SK-N-SH treated with all-trans-retinoic acid at 6 μM for 48 hours (cell line): ENCODE data around the gene NAT16.
A peak's percentile ranks its signal among the peaks of the same experiment; 100 is the strongest.

Source experiments
- ARNTL ChIP-seq: fragments of 450-650 bp; formaldehyde crosslinking; IDR thresholded peaks from 2 replicates; pipeline ENCODE4 v1.5.0; 2020; ENCODE audit warnings: low read depth, mild to moderate bottlenecking, moderate library complexity, borderline replicate concordance
- CREB5 ChIP-seq: fragments of 250-450 bp; sonication (Bioruptor Pico); IDR thresholded peaks from 2 replicates; pipeline ENCODE4 v1.5.1; 2020; ENCODE audit warnings: low read depth, mild to moderate bottlenecking, moderate library complexity
- ISL1 ChIP-seq: fragments of 250-450 bp; sonication (Bioruptor Pico); IDR thresholded peaks from 2 replicates; pipeline ENCODE4 v2.1.2; 2022; ENCODE audit warnings: mild to moderate bottlenecking, moderate library complexity
- ZFP3 ChIP-seq: fragments of 250-450 bp; sonication (Bioruptor Pico); IDR thresholded peaks from 2 replicates; pipeline ENCODE4 v1.5.0; 2020; ENCODE audit warnings: mild to moderate bottlenecking, moderate library complexity
- ZFP30 ChIP-seq: fragments of 450-650 bp; formaldehyde crosslinking; IDR thresholded peaks from 2 replicates; pipeline ENCODE4 v1.5.0; 2022; ENCODE audit warnings: mild to moderate bottlenecking, moderate library complexity
- ZNF8 ChIP-seq: fragments of 450-650 bp; formaldehyde crosslinking; IDR thresholded peaks from 2 replicates; pipeline ENCODE4 v1.5.0; 2020; ENCODE audit warnings: mild to moderate bottlenecking, moderate library complexity
- TF ChIP-seq, protein P1 (sequence below): fragments of 250-450 bp; sonication (Bioruptor Pico); IDR thresholded peaks from 2 replicates; pipeline ENCODE4 v1.8.0; 2020; ENCODE audit warnings: mild to moderate bottlenecking, moderate library complexity, borderline replicate concordance

GRCh38 chr7:101161692-101162471 is 18.2 kb downstream of the NAT16 start:
- TF ChIP-seq ARNTL (CRISPR knock-in tag), result no peak
- TF ChIP-seq CREB5 (CRISPR knock-in tag), result no peak
- TF ChIP-seq ZFP3 (CRISPR knock-in tag), result peak; percentile 80; the same call in 1 of the 2 replicates
- no peak for TF ChIP-seq ZFP30
- no peak for TF ChIP-seq ZNF8 (CRISPR knock-in tag)
- TF ChIP-seq, protein P1, sequence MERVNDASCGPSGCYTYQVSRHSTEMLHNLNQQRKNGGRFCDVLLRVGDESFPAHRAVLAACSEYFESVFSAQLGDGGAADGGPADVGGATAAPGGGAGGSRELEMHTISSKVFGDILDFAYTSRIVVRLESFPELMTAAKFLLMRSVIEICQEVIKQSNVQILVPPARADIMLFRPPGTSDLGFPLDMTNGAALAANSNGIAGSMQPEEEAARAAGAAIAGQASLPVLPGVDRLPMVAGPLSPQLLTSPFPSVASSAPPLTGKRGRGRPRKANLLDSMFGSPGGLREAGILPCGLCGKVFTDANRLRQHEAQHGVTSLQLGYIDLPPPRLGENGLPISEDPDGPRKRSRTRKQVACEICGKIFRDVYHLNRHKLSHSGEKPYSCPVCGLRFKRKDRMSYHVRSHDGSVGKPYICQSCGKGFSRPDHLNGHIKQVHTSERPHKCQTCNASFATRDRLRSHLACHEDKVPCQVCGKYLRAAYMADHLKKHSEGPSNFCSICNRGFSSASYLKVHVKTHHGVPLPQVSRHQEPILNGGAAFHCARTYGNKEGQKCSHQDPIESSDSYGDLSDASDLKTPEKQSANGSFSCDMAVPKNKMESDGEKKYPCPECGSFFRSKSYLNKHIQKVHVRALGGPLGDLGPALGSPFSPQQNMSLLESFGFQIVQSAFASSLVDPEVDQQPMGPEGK (CRISPR knock-in tag), result no peak
- no peak for TF ChIP-seq ISL1
